ENCODE results near the gene OR4F15.
"Not testable (repeated sequence)": the region's sequence is repeated elsewhere in the genome, so short reads cannot be mapped to it uniquely, and the experiment has no call there.

OR4F15 gene, protein sequence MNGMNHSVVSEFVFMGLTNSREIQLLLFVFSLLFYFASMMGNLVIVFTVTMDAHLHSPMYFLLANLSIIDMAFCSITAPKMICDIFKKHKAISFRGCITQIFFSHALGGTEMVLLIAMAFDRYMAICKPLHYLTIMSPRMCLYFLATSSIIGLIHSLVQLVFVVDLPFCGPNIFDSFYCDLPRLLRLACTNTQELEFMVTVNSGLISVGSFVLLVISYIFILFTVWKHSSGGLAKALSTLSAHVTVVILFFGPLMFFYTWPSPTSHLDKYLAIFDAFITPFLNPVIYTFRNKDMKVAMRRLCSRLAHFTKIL

DNA sequence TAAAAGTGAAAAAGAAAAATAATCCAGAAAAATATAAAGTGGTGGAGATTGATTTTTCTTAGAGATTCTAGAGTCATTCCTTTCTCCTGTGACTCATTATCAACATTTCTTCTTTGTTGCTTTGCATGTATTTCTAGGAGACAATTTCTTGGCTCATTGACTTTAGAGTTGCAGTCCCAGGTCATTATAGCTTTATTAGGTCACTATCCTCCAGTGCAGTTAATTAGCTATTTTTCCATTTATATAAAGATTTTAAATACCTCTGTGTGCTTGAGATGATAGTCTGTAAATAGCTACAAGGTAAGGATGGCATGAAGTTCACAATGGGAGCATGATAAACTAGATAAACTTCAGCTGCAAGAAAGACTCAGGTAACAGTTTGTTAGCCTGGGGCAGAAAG is at the start of gene OR4F15:
OR4F15 (plus strand) TSS at position 301 of the 400 bp plus-strand sequence. CDS start 5,985 bp downstream, outside the sequence.
- Histone ChIP-seq H3K27ac (ENCODE audit: low read depth, low read length) (no peak within 1 kb of the TSS), H3K9me3 (ENCODE audit: control insufficient read depth in 1 of 2, low read length in 2 of 2) (no peaks in the 10 kb centered on the region), H3K9ac (ENCODE audit: low read depth in 1 of 2, low read length in 2 of 2) (no peak within 1 kb of the TSS), H3K27me3 (ENCODE audit: control insufficient read depth in 1 of 2, insufficient read depth in 2 of 2, low read length in 2 of 2) (peaks cover 0 to 4% of the 10 kb centered on the region in 2 donors), H3K4me3 (ENCODE audit: low read depth in 1 of 2, low read length in 2 of 2) (no peak within 1 kb of the TSS), H3K4me1 (ENCODE audit: control insufficient read depth in 1 of 2, insufficient read depth in 2 of 2, low read length in 2 of 2) (no peaks in the 10 kb centered on the region), H3K36me3 (ENCODE audit: control insufficient read depth in 1 of 2, insufficient read depth in 2 of 2, low read length in 2 of 2) (no peaks in the 10 kb centered on the region)

DNA sequence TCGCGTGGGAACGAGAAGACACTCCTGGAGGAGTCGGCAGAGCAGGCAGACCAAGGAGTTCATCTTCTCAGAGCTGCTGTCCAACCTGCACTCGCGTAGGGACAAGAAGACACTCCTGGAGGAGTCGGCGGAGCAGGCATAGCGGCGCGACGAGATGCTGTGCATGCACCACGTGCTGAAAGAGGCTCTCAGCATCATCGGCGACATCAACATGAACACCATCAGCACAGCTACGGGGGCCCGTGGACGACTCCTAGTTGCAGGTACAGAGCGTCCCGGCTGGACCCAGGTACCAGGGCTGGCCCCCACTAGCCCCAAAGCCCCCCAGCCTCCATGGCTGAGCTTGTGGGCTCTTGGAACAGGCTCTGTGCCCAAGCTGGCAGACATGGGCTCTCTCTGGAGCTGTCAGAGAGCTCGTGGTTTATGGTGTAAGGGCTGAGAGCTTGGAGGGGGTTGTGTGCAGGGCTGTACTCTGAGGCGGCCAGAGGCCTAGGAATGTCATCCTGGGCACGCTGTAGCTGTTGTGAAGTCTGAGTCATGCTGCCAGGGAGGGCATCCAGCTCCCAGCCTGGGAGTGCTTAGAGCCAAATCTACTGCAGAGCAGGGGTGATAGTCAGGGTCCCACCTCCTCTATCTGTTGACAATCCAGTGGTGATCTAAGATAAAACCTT is 47.2 kb upstream of the OR4F15 start:
- H3K9ac ChIP-seq (ENCODE audit: low read depth in 1 of 2, low read length in 2 of 2); H3K4me3 ChIP-seq (ENCODE audit: low read depth in 1 of 2, low read length in 2 of 2); H3K36me3 ChIP-seq (ENCODE audit: control insufficient read depth in 1 of 2, insufficient read depth in 2 of 2, low read length in 2 of 2); H3K9me3 ChIP-seq (ENCODE audit: control insufficient read depth in 1 of 2, low read length in 2 of 2); H3K27me3 ChIP-seq (ENCODE audit: control insufficient read depth in 1 of 2, insufficient read depth in 2 of 2, low read length in 2 of 2); H3K27ac ChIP-seq (ENCODE audit: low read depth, low read length); H3K4me1 ChIP-seq (ENCODE audit: control insufficient read depth in 1 of 2, insufficient read depth in 2 of 2, low read length in 2 of 2): not testable (repeated sequence)

DNA sequence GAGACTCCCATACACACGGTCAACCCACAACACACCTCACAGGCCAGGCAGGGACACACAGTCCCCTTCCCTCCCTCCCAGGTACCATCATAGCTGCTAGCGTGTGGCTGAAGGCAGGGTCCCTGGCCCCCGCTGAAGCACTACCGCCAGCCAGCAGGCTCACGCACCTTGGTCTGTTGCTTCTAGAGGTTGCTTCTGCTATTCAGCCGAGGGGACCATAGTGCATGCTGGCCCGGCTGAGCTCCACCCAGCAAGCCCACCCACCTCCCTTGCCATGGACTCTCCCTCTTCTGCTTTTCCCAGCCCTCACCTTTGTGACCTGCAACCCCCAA is 46.7 kb upstream of the OR4F15 start:
- not testable (repeated sequence) for H3K9me3 ChIP-seq (ENCODE audit: control insufficient read depth in 1 of 2, low read length in 2 of 2); H3K9ac ChIP-seq (ENCODE audit: low read depth in 1 of 2, low read length in 2 of 2); H3K4me1 ChIP-seq (ENCODE audit: control insufficient read depth in 1 of 2, insufficient read depth in 2 of 2, low read length in 2 of 2); H3K36me3 ChIP-seq (ENCODE audit: control insufficient read depth in 1 of 2, insufficient read depth in 2 of 2, low read length in 2 of 2); H3K27me3 ChIP-seq (ENCODE audit: control insufficient read depth in 1 of 2, insufficient read depth in 2 of 2, low read length in 2 of 2); H3K4me3 ChIP-seq (ENCODE audit: low read depth in 1 of 2, low read length in 2 of 2); H3K27ac ChIP-seq (ENCODE audit: low read depth, low read length)

DNA sequence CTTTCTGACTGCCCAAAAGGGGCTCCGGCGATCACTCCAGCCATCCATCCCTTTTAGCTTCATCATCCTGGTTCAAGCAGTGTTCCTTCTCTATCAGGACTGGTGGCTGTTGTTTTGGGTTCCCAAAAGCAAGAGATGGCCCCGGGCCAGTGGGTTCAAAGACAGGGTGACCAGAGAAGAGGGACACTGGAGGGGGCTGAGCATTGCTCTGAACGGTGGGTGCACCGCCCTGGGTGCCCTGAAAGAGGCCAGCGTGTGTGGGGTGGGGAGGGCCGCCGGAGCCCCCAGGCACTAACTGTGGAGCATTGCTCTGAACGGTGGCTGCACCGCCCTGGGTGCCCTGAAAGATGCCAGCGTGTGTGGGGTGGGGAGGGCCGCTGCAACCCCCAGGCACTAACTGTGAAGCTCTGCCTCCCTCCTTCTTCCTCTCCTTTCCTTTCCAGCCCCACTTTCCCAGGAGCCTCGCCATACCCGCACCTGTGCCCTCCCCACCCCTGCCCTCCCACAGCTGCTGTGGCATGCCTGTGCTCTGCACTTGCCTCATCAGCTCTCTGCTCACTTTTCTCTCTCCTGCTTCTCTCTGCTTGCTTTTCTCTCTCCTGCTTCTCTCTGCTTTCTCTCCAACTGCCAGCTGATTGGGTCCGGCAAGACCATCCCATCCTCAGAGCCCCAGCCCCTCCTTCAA is 46.1 kb upstream of the OR4F15 start:
- no peak overlapping the region for H3K27ac ChIP-seq (ENCODE audit: low read depth, low read length)
- no peaks in the 10 kb centered on the region for H3K9me3 ChIP-seq (ENCODE audit: control insufficient read depth in 1 of 2, low read length in 2 of 2)
- H3K36me3 ChIP-seq (ENCODE audit: control insufficient read depth in 1 of 2, insufficient read depth in 2 of 2, low read length in 2 of 2): no peaks in the 10 kb centered on the region
- H3K9ac ChIP-seq (ENCODE audit: low read depth in 1 of 2, low read length in 2 of 2): no peak overlapping the region
- H3K27me3 ChIP-seq (ENCODE audit: control insufficient read depth in 1 of 2, insufficient read depth in 2 of 2, low read length in 2 of 2): no peaks in the 10 kb centered on the region
- H3K4me3 ChIP-seq (ENCODE audit: low read depth in 1 of 2, low read length in 2 of 2): no peak overlapping the region
- no peaks in the 10 kb centered on the region for H3K4me1 ChIP-seq (ENCODE audit: control insufficient read depth in 1 of 2, insufficient read depth in 2 of 2, low read length in 2 of 2)

DNA sequence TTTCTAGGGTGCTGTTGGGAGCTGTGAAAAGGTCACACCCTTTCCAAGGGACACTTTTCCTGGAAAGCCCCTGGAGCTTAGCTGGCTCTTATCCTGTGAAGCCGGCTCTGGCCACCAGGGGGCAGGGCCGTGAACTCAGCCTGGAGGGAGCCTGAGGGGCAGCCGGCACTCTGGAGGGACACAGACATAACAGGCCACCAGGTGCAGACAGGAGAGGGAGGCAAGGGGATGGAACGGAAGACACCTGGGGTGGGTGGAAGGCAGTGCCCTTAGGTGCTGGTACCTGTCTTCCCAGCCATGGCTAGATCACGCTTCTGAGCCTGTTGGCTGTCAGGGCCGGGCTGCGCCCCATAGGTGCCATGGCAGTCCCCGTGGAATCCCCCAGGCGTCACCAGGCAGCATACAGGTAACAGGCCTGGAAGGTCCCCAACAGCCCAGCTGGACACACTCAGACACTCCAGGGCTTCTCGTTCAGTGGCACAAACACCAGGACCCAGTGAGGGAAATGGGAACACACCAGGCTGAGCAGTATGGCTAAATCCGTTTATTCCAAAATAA is 44.8 kb upstream of the OR4F15 start:
- not testable (repeated sequence) for H3K4me1 ChIP-seq (ENCODE audit: control insufficient read depth in 1 of 2, insufficient read depth in 2 of 2, low read length in 2 of 2); H3K27ac ChIP-seq (ENCODE audit: low read depth, low read length); H3K9ac ChIP-seq (ENCODE audit: low read depth in 1 of 2, low read length in 2 of 2); H3K36me3 ChIP-seq (ENCODE audit: control insufficient read depth in 1 of 2, insufficient read depth in 2 of 2, low read length in 2 of 2); H3K27me3 ChIP-seq (ENCODE audit: control insufficient read depth in 1 of 2, insufficient read depth in 2 of 2, low read length in 2 of 2); H3K9me3 ChIP-seq (ENCODE audit: control insufficient read depth in 1 of 2, low read length in 2 of 2); H3K4me3 ChIP-seq (ENCODE audit: low read depth in 1 of 2, low read length in 2 of 2)

DNA sequence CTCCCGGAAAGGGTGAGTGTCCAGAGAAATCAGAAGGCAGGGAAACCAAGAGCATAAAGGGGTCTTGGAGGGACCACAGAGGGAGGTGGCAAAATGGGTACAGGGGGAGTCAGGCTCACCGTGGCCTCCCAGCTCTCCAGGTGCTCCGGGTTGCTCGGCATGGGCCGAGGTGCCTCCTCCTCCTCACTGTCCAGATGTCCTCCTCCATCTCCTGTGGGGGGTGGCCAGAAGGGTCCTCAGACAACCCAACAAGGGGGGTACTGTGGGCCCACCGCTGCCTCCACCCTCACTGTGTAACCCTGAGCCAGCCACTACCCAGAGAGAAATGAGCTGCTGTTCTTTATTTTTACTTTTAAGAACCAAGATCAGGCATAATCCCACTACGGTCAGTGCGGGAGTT is 39.1 kb upstream of the OR4F15 start:
- Histone ChIP-seq H3K4me3 (ENCODE audit: low read depth in 1 of 2, low read length in 2 of 2) (no peak overlapping the region), H3K9ac (ENCODE audit: low read depth in 1 of 2, low read length in 2 of 2) (no peak overlapping the region), H3K27me3 (ENCODE audit: control insufficient read depth in 1 of 2, insufficient read depth in 2 of 2, low read length in 2 of 2) (no peaks in the 10 kb centered on the region), H3K4me1 (ENCODE audit: control insufficient read depth in 1 of 2, insufficient read depth in 2 of 2, low read length in 2 of 2) (no peaks in the 10 kb centered on the region), H3K27ac (ENCODE audit: low read depth, low read length) (no peak overlapping the region), H3K36me3 (ENCODE audit: control insufficient read depth in 1 of 2, insufficient read depth in 2 of 2, low read length in 2 of 2) (no peaks in the 10 kb centered on the region), H3K9me3 (ENCODE audit: control insufficient read depth in 1 of 2, low read length in 2 of 2) (no peaks in the 10 kb centered on the region)

DNA sequence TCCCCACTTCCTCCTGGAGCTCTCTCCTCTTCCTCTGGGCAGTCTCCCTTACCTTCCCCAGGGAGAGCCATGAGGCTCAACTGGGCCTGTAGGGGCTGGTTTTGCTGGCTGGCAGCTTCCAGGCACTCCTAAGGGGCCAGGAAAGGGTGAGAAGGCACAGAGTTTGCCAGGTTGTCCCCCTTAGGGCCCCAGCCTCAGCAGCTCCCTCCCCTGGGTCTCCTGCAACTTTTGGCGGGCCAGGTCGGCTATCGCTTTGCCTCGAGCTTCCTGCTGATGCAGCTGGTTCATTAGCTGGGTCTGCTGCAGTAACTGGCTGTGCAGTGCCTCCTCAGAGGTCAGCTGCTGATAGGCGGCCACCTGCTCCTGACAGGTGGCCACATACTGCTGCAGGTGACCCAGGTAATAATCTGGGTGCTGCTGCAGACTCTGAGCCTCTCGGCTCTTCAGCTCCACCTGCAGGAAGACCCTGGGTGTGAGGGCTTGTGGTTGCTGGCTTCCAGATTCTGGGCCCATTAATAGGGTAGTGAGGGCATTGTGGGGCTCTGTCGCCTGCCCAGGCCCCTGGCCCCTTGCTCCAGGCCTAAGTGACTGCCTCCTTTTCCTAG is 38.4 kb upstream of the OR4F15 start:
- Histone ChIP-seq H3K27me3 (ENCODE audit: control insufficient read depth in 1 of 2, insufficient read depth in 2 of 2, low read length in 2 of 2) (no peaks in the 10 kb centered on the region), H3K36me3 (ENCODE audit: control insufficient read depth in 1 of 2, insufficient read depth in 2 of 2, low read length in 2 of 2) (no peaks in the 10 kb centered on the region), H3K9me3 (ENCODE audit: control insufficient read depth in 1 of 2, low read length in 2 of 2) (no peaks in the 10 kb centered on the region), H3K9ac (ENCODE audit: low read depth in 1 of 2, low read length in 2 of 2) (no peak overlapping the region), H3K4me1 (ENCODE audit: control insufficient read depth in 1 of 2, insufficient read depth in 2 of 2, low read length in 2 of 2) (no peaks in the 10 kb centered on the region), H3K27ac (ENCODE audit: low read depth, low read length) (no peak overlapping the region), H3K4me3 (ENCODE audit: low read depth in 1 of 2, low read length in 2 of 2) (no peak overlapping the region)

DNA sequence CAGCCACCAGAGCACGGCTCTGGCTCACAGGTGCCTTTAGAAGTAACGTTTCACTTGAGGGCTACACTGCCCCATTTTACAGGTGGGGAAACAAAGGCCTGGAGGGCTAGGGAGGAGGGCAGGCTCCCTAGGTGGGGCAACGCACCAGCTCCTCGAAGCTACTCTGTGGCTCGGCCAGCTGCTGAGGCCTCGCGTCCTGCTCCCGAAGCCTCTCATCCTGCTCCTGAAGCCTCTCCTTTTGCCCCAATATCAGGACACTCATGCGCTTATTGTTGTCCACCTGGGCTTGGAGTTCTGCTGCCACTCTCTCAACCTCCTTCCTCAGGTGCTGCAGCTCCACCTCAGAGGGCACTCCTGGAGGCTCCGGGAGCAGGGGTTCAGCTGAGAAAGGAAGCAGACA is 36.9 kb upstream of the OR4F15 start:
- H3K4me3 ChIP-seq (ENCODE audit: low read depth in 1 of 2, low read length in 2 of 2): no peak overlapping the region
- no peaks in the 10 kb centered on the region for H3K27me3 ChIP-seq (ENCODE audit: control insufficient read depth in 1 of 2, insufficient read depth in 2 of 2, low read length in 2 of 2)
- no peak overlapping the region for H3K9ac ChIP-seq (ENCODE audit: low read depth in 1 of 2, low read length in 2 of 2)
- H3K36me3 ChIP-seq (ENCODE audit: control insufficient read depth in 1 of 2, insufficient read depth in 2 of 2, low read length in 2 of 2): no peaks in the 10 kb centered on the region
- no peak overlapping the region for H3K27ac ChIP-seq (ENCODE audit: low read depth, low read length)
- H3K4me1 ChIP-seq (ENCODE audit: control insufficient read depth in 1 of 2, insufficient read depth in 2 of 2, low read length in 2 of 2): no peaks in the 10 kb centered on the region
- no peaks in the 10 kb centered on the region for H3K9me3 ChIP-seq (ENCODE audit: control insufficient read depth in 1 of 2, low read length in 2 of 2)

DNA sequence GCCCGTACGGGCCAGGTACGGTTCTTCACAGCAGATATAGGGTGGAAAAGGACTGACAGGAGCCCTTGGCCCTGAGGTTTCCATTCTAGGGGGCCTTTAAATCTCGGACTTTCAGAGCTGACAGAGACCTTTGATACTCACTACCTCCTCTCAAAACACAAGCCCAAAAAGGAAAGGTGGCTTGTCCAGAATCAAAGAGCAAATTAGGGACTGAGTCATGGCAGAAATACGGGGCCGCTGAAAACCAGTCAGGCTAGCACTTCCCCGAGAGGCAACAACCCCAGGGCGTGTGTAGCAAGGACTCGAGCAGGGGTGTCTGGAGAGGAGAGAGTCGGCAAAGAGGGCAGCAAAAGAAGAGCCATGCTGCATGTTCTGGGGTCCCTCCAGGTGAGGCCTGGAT is 33.4 kb upstream of the OR4F15 start:
- not testable (repeated sequence) for H3K36me3 ChIP-seq (ENCODE audit: control insufficient read depth in 1 of 2, insufficient read depth in 2 of 2, low read length in 2 of 2); H3K4me3 ChIP-seq (ENCODE audit: low read depth in 1 of 2, low read length in 2 of 2); H3K9me3 ChIP-seq (ENCODE audit: control insufficient read depth in 1 of 2, low read length in 2 of 2); H3K27me3 ChIP-seq (ENCODE audit: control insufficient read depth in 1 of 2, insufficient read depth in 2 of 2, low read length in 2 of 2); H3K9ac ChIP-seq (ENCODE audit: low read depth in 1 of 2, low read length in 2 of 2); H3K27ac ChIP-seq (ENCODE audit: low read depth, low read length); H3K4me1 ChIP-seq (ENCODE audit: control insufficient read depth in 1 of 2, insufficient read depth in 2 of 2, low read length in 2 of 2)

DNA sequence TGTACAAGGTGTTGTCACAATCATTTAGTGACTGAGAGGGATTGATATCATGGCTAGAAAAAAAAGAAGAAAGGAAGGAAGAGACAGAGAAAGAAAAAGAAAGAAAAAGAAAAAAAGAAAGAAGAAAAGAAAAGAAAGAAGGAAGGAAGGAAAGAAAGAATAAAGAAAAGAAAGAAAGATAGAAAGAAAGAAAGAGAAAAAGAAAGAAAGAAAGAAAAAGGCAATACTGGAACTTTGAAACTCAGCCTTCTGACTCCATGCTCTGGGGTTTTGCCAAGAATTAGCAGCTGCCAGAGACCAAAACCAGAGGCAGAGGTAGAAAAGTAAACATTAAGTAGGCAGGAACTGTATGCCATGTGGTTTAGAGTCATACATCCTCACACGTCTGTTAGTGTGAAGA is 31.8 kb upstream of the OR4F15 start:
- not testable (repeated sequence) for H3K4me1 ChIP-seq (ENCODE audit: control insufficient read depth in 1 of 2, insufficient read depth in 2 of 2, low read length in 2 of 2)

More for the DNA sequence above, 31.8 kb upstream of the OR4F15 start:
- not testable (repeated sequence) for H3K4me3 ChIP-seq (ENCODE audit: low read depth in 1 of 2, low read length in 2 of 2); H3K9me3 ChIP-seq (ENCODE audit: control insufficient read depth in 1 of 2, low read length in 2 of 2); H3K27ac ChIP-seq (ENCODE audit: low read depth, low read length); H3K36me3 ChIP-seq (ENCODE audit: control insufficient read depth in 1 of 2, insufficient read depth in 2 of 2, low read length in 2 of 2); H3K9ac ChIP-seq (ENCODE audit: low read depth in 1 of 2, low read length in 2 of 2); H3K27me3 ChIP-seq (ENCODE audit: control insufficient read depth in 1 of 2, insufficient read depth in 2 of 2, low read length in 2 of 2)
